HG02610 (cell line): ENCODE results near the gene ACSS1.
A peak's percentile ranks its signal among the peaks of the same experiment; 100 is the strongest.

ENCODE experiments used
- ATAC-seq: cut with Tn5 transposase; IDR thresholded peaks from one replicate; pipeline ENCODE4 v1.9.1; 2021; ENCODE audit warnings: mild to moderate bottlenecking, moderate library complexity; ENCODE audit not compliant: unreplicated experiment

The ACSS1 gene

DNA sequence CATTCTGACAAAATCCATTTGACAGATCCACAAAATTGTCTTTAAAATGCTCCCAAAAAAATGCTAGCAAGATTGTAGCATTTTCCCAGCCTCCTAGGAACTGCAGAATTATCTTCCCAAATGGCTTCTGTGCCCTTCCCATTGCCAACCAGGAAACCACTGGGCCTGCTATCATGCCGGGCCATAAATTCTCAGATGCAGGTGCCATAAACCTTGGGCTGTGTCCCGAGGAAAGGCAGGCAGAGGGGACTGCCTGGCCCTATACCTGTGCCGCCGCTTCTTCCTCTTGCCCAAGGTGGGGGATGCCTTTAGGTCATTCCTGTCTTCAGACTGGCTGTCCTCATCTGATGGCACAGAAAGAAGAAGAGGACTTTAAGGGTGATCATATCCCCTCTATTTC, 21.2 kb upstream of the ACSS1 start:
- no peak for ATAC-seq

GRCh38 chr20:25078662-25079061, 20.7 kb upstream of the ACSS1 start:
- ATAC-seq, result no peak

DNA sequence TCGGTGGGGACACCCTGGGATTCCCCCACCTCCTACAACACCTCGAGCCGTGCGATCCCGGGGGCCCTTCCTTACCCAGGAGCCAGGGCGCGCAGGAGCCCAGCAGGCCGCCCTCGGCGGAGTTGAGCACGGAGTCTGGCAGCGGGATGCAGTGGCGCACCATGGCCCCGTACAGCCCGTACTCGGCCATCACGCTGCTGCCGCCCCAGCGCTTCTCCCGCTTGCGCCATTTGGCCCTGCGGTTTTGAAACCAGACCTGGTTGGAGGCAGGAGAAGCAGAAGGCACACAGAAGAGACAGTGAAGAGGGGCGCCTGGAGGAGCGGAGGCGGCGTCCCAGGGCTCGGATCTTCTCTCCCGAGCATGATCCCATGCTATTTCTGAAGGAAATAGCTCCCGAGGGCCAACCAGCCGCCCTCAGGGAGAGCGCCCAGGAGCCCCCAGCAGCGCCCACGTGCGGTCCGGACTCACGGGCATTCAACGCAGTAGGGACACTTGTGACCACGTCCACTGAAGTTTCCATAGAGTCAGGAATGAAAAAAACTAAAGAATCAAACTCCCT, 19.8 kb upstream of the ACSS1 start:
- no peak for ATAC-seq

- ATAC-seq, result no peak
These were observed 19.0 kb upstream of the ACSS1 start for GRCh38 chr20:25076731-25077609.

DNA sequence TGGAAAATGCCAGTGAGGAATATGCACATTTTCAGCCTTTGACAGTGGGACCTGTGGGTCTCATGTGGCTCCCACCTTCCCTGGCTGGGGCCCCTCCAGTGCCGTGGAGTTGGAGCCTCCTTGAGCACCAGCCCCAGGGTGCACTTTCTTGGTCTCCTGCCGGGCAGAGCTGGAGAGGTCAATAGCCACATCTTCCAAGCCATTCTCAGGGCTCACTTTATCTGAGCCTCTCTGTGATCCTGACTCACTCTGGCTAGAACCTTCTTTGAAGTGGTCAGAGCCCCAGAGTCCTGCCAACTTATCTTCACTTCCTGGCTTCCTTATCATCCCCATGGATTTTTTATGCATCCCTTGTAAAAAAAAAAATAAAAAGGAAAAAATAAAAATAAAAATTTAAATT, 18.3 kb upstream of the ACSS1 start:
- ATAC-seq, result no peak

GRCh38 chr20:25073544-25073943, 15.6 kb upstream of the ACSS1 start:
- ATAC-seq, result no peak

- ATAC-seq, result no peak
These were observed 14.4 kb upstream of the ACSS1 start for GRCh38 chr20:25072226-25072811.

DNA sequence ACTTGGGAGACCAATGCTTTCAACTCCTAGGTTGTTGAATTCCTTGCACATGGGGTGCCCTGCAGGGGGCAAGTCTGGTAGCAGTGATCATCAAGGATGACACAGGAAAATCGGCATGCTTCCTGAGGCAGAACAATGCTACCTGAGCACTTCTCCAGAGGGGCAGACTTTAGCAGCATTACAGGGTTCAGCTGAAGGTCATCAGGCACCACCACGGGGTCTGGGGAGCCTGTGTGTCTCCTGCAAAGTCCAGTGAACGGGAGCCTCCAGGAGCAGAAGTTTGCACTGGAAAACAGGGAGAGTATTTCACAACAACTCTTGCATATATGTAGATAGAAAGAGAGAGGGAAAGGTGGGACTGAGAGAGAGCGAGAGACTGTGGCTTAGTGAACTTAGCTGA, 13.8 kb upstream of the ACSS1 start:
- no peak for ATAC-seq

GRCh38 chr20:25070821-25071473, 13.0 kb upstream of the ACSS1 start:
- ATAC-seq, result no peak

DNA sequence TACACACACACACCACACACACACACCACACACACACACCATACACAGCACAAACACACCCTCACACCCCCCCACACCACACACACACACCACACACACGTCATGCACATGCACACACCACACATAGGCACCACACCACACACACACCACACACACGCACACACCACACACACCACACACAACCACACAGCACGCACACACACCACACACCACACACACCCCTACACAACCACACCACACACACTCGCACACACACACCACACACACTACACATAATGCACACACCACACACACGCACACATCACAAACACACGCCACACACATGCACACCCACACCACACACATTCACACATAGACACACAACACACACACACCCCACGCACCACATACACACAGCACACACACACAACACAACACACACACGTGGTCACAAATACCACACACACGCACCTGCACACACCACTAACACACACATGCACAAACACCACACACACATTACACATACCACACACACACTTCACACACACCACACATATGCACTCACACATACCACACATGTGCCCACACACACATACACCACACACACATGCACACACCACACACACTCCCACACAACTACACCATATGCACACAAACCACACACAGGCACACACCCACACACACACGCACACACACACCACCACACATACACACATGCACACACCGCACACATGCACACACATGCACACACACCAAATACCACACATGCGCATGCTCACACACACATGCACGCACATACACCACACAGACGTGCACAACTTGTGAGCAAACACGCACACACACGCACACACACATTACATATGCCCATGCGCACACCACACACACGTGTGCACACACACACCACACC, 9.4 kb upstream of the ACSS1 start:
- no peak for ATAC-seq

- no peak for ATAC-seq
These were observed 8.4 kb upstream of the ACSS1 start for GRCh38 chr20:25066386-25066785.

DNA sequence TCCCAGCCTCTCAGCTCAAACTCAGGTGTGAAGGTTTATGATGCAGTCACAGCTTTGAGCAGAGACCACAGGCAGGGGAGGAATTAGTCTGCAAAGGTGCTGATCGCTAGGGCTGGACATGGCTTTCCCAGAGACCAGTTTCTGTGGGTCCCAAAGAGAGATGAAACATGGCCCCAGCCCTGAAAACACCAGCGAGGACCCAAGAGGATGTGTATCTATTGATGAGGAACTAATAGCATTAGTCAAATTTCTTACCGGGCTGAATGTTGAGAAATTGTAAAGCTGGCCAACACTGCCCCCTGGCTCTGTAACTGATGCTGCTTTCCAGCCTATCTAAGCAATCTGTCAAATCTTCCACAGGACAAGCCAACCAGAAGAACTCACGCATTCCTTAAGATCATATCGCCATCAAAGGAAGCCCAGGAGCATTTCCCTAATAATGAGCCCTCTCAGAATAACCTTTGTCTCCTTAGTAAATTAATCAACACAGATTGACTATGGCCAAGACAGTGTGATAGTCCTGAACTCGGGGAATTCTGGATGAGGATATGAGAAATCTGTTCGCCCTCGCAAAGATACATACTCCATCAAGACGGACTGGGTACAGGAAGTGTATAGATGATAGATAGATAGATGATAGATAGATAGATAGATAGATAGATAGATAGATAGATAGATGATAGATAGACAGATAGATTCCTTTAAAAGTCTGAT, 7.8 kb upstream of the ACSS1 start:
- peak; percentile 65 for ATAC-seq

GRCh38 chr20:25065072-25065624, 7.2 kb upstream of the ACSS1 start:
- ATAC-seq, result no peak

- ATAC-seq, result no peak
These were observed 6.7 kb upstream of the ACSS1 start for GRCh38 chr20:25064561-25065071.

DNA sequence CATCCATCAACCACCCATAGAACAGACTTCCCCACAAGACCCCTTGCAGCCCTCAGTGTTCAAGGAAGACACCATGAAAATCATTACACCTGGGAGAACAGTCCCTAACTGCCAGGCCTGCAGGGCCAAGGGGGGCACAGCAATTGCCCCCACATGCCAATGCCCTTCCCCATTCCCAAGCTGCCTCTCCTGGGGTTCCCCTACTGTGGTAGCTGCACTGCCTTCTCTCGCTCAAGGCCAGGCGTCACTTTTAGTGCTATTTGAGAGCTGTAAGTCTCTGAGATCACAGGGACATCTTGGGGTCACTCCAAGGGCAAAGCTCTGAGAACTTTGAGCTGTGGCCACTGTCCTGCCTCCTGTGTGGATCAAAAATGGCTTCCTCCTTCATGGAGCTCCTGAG, 6.0 kb upstream of the ACSS1 start:
- no peak for ATAC-seq

GRCh38 chr20:25063546-25063945, 5.6 kb upstream of the ACSS1 start:
- ATAC-seq, result no peak

- ATAC-seq, result no peak
These were observed 4.9 kb upstream of the ACSS1 start for GRCh38 chr20:25062841-25063240.

GRCh38 chr20:25061821-25062530, 4.0 kb upstream of the ACSS1 start:
- no peak for ATAC-seq
